ENCODE results near the gene BACH2. TPM values are rescaled to one million over a fixed set of nuclear protein-coding genes. Genes with fewer than 3 reads are reported as not detected.

BACH2 gene
- total RNA-seq, 1 experiment from 2014 or later: 3.3 TPM

GRCh38 chr6:89987830-89988229 lies 308.8 kb downstream of the BACH2 start:
- H3K9me3 ChIP-seq (ENCODE audit: control insufficient read depth in 1 of 2, insufficient read depth in 1 of 2, low read depth in 1 of 2, low read length in 2 of 2): no peaks in the 10 kb centered on the region
- intact Hi-C loops (cut with micrococcal nuclease): no loop called here
- DNase-seq (ENCODE audit: low read depth, low spot score) (no peak), ATAC-seq (no peak)
- no peaks in the 10 kb centered on the region for H3K36me3 ChIP-seq (ENCODE audit: control insufficient read depth in 1 of 2, insufficient read depth in 2 of 2, low read length in 2 of 2)
- H3K4me2 ChIP-seq (ENCODE audit: low read length): no peak overlapping the region
- H3K79me2 ChIP-seq (ENCODE audit: insufficient read depth, low read length): no peaks in the 10 kb centered on the region
- H3K27ac ChIP-seq (ENCODE audit: low read depth, low read length): no peak overlapping the region
- H3K9me2 ChIP-seq (ENCODE audit: insufficient read depth): no peaks in the 10 kb centered on the region
- ChIA-PET RAD21 (ENCODE audit: low non-redundant PET in 1 of 2, low total read pairs in 2 of 2, uncharacterized antibody in 2 of 2, unreplicated experiment in 2 of 2) (no interaction called here), CTCF (no interaction called here), POLR2A (no interaction called here)
- H3K4me1 ChIP-seq (ENCODE audit: control insufficient read depth in 1 of 2, insufficient read depth in 2 of 2, low read length in 2 of 2): no peaks in the 10 kb centered on the region
- H2AFZ ChIP-seq (ENCODE audit: low read depth, low read length, poor library complexity, severe bottlenecking): no peak overlapping the region
- TF ChIP-seq, protein P1, sequence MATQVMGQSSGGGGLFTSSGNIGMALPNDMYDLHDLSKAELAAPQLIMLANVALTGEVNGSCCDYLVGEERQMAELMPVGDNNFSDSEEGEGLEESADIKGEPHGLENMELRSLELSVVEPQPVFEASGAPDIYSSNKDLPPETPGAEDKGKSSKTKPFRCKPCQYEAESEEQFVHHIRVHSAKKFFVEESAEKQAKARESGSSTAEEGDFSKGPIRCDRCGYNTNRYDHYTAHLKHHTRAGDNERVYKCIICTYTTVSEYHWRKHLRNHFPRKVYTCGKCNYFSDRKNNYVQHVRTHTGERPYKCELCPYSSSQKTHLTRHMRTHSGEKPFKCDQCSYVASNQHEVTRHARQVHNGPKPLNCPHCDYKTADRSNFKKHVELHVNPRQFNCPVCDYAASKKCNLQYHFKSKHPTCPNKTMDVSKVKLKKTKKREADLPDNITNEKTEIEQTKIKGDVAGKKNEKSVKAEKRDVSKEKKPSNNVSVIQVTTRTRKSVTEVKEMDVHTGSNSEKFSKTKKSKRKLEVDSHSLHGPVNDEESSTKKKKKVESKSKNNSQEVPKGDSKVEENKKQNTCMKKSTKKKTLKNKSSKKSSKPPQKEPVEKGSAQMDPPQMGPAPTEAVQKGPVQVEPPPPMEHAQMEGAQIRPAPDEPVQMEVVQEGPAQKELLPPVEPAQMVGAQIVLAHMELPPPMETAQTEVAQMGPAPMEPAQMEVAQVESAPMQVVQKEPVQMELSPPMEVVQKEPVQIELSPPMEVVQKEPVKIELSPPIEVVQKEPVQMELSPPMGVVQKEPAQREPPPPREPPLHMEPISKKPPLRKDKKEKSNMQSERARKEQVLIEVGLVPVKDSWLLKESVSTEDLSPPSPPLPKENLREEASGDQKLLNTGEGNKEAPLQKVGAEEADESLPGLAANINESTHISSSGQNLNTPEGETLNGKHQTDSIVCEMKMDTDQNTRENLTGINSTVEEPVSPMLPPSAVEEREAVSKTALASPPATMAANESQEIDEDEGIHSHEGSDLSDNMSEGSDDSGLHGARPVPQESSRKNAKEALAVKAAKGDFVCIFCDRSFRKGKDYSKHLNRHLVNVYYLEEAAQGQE (IDR thresholded peaks at IDR 0.05; ENCODE audit: low read depth): no peak
- TF ChIP-seq ELF1 (IDR thresholded peaks at IDR 0.05; ENCODE audit: borderline replicate concordance, low read depth): no peak
- TF ChIP-seq EZH2phosphoT487 (IDR thresholded peaks at IDR 0.05; ENCODE audit: borderline replicate concordance): no peak
- no peak for TF ChIP-seq YY1 (IDR thresholded peaks at IDR 0.05; ENCODE audit: extremely low read depth, insufficient replicate concordance, low read depth, low read length)
- no peak for TF ChIP-seq CEBPB (IDR thresholded peaks at IDR 0.05; ENCODE audit: low read depth)
- no peak for TF ChIP-seq EGR1 (IDR thresholded peaks at IDR 0.05; ENCODE audit: low read depth)
- TF ChIP-seq, protein P2, sequence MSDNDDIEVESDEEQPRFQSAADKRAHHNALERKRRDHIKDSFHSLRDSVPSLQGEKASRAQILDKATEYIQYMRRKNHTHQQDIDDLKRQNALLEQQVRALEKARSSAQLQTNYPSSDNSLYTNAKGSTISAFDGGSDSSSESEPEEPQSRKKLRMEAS (IDR thresholded peaks at IDR 0.05): no peak
- TF ChIP-seq CBX3 (IDR thresholded peaks at IDR 0.05; ENCODE audit: low read depth): no peak
- no peak for TF ChIP-seq EZH2 (IDR thresholded peaks at IDR 0.05)
- no peak for TF ChIP-seq SIN3A (IDR thresholded peaks at IDR 0.05; ENCODE audit: low read depth)
- no peak for TF ChIP-seq FOSL1 (IDR thresholded peaks at IDR 0.05; ENCODE audit: low read depth)
- no peak for TF ChIP-seq ZNF274 (IDR thresholded peaks at IDR 0.05; ENCODE audit: low read depth, low read length)
- TF ChIP-seq ZBTB33 (IDR thresholded peaks at IDR 0.05; ENCODE audit: extremely low read depth, insufficient replicate concordance, low read length): no peak
- TF ChIP-seq CTCF (IDR thresholded peaks at IDR 0.05 in 2 of 3, conservative IDR thresholded peaks at IDR 0.05 in 1 of 3; ENCODE audit: borderline replicate concordance in 1 of 3, insufficient read depth in 1 of 3, low read depth in 2 of 3, low read length in 2 of 3): no peak
- no peak overlapping the region for H3K4me3 ChIP-seq (replicated peaks in 1 of 2; ENCODE audit: low read depth in 1 of 2, low read length in 2 of 2)
- H3K9ac ChIP-seq (ENCODE audit: low read length): no peak overlapping the region
- no peaks in the 10 kb centered on the region for H4K20me1 ChIP-seq (ENCODE audit: insufficient read depth)
- no peaks in the 10 kb centered on the region for H3K27me3 ChIP-seq (ENCODE audit: insufficient read depth, low read length)
- BruUV-seq (replicated peaks): no TSS peak

Measured in HCT116 (cell line).